Endothelial cell of umbilical vein (primary cell): ENCODE measurements around the gene DGKI. TPM values are rescaled to one million over a fixed set of nuclear protein-coding genes. Genes with fewer than 3 reads are reported as not detected.

Experiments
- BruUV-seq: library from RNA; stranded (reverse); fragments of 400-500 nt; replicated peaks from 2 replicates; lab custom pipeline; 2021; lab: Mats Ljungman, UMichigan
- CTCF ChIA-PET: fragments of 300-600, 350-600 bp; sonication (Branson Sonifier 250); formaldehyde crosslinking; loops from one replicate; lab custom pipeline; 2021; ENCODE audit warnings: antibody characterized with exemption, inconsistent platforms; lab: Charles Lee
- POLR2A ChIA-PET: fragments of 300-600, 350-600 bp; sonication (Branson Sonifier 250); formaldehyde crosslinking; loops from one replicate; lab custom pipeline; 2021; ENCODE audit warnings: antibody characterized with exemption, inconsistent platforms; lab: Charles Lee
- DNase-seq: peaks from one replicate; pipeline ENCODE4 v3.0.0-alpha.2; 2011; ENCODE audit warnings: low read depth, low spot score
- FAIRE-seq: peaks from 2 replicates; lab custom pipeline; 2011; peaks lifted over from hg19 to GRCh38; lab: Jason Lieb, UNC
- H2AFZ ChIP-seq: 2 replicates; pipeline ENCODE4 v1.6.0; 2012; ENCODE audit warnings: low read depth, low read length, control low read depth, inconsistent platforms
- H3K27ac ChIP-seq: 2 replicates; pipeline ENCODE4 v1.5.1; 2011; ENCODE audit warnings: low read depth, mild to moderate bottlenecking, control low read depth, low read length, moderate library complexity; ENCODE audit not compliant: insufficient read depth
- H3K27me3 ChIP-seq, 2 experiments: 2 replicates each; pipeline versions ENCODE4 v1.6.0 to v1.6.1; 2011; ENCODE audit warnings: low read length in 2 of 2, mixed read lengths in 1 of 2; ENCODE audit not compliant: control insufficient read depth in 2 of 2, insufficient read depth in 2 of 2
- H3K36me3 ChIP-seq, 2 experiments: 2 replicates in 1 of 2; 3 replicates in 1 of 2; pipeline ENCODE4 v1.5.1; 2011; ENCODE audit warnings: low read length in 2 of 2, mild to moderate bottlenecking in 1 of 2, moderate library complexity in 1 of 2; ENCODE audit not compliant: control insufficient read depth in 2 of 2, insufficient read depth in 2 of 2; ENCODE audit errors: extremely low read depth in 1 of 2
- H3K4me1 ChIP-seq: 3 replicates; pipeline ENCODE4 v1.5.1; 2011; ENCODE audit warnings: mild to moderate bottlenecking, low read length; ENCODE audit not compliant: control insufficient read depth, insufficient read depth; ENCODE audit errors: extremely low read depth
- H3K4me2 ChIP-seq: 2 replicates; pipeline ENCODE4 v1.6.1; 2011; ENCODE audit warnings: low read length, control low read depth, mixed read lengths; ENCODE audit not compliant: insufficient read depth
- H3K4me3 ChIP-seq, 3 experiments: fragments of 200-600 bp in 1 of 3; sonication (generic), shearing (Covaris generic) in 1 of 3; replicated peaks in 1 of 3; 2 replicates each; pipeline ENCODE4 v1.5.1; 2011 to 2016; ENCODE audit warnings: control low read depth in 3 of 3, low read length in 3 of 3, mild to moderate bottlenecking in 2 of 3, inconsistent platforms in 1 of 3, low read depth in 1 of 3, moderate library complexity in 1 of 3; ENCODE audit not compliant: insufficient read depth in 1 of 3
- H3K79me2 ChIP-seq: 2 replicates; pipeline ENCODE4 v1.6.0; 2012; ENCODE audit warnings: low read length, inconsistent platforms; ENCODE audit not compliant: control insufficient read depth, insufficient read depth
- H3K9ac ChIP-seq: replicated peaks from 2 replicates; pipeline ENCODE3; 2011; ENCODE audit warnings: low read length, control low read depth; ENCODE audit not compliant: insufficient read depth; ENCODE audit errors: extremely low read depth
- H3K9me1 ChIP-seq: replicated peaks from 3 replicates; pipeline ENCODE4 v1.6.0; 2011; ENCODE audit warnings: mild to moderate bottlenecking, low read length; ENCODE audit not compliant: control insufficient read depth, insufficient read depth; ENCODE audit errors: extremely low read depth
- H3K9me3 ChIP-seq: replicated peaks from 2 replicates; pipeline ENCODE4 v1.5.1; 2012; ENCODE audit warnings: low read length, inconsistent platforms; ENCODE audit not compliant: control insufficient read depth, insufficient read depth
- H4K20me1 ChIP-seq: replicated peaks from 2 replicates; pipeline ENCODE3; 2011; ENCODE audit warnings: mild to moderate bottlenecking, low read length; ENCODE audit not compliant: control insufficient read depth, insufficient read depth; ENCODE audit errors: extremely low read depth
- EZH2 ChIP-seq: IDR thresholded peaks from 2 replicates; pipeline ENCODE4 v1.6.1; 2012; ENCODE audit warnings: borderline replicate concordance, low read depth, mild to moderate bottlenecking, moderate library complexity, low read length, inconsistent platforms; ENCODE audit not compliant: severe bottlenecking
- FOS ChIP-seq: IDR thresholded peaks from 2 replicates; pipeline ENCODE4 v1.6.1; 2011; ENCODE audit warnings: mild to moderate bottlenecking, low read length, moderate library complexity, borderline replicate concordance; ENCODE audit not compliant: insufficient read depth
- GATA2 ChIP-seq: IDR thresholded peaks from 2 replicates; pipeline ENCODE4 v1.7.0; 2011; ENCODE audit warnings: low read depth, mild to moderate bottlenecking, moderate library complexity, mixed read lengths, low read length; ENCODE audit not compliant: insufficient read length, insufficient read depth
- JUN ChIP-seq: IDR thresholded peaks from 2 replicates; pipeline ENCODE4 v1.6.1; 2011; ENCODE audit warnings: borderline replicate concordance, low read depth; ENCODE audit not compliant: insufficient read length, insufficient read depth
- MYC ChIP-seq: IDR thresholded peaks from one replicate; pipeline ENCODE4 v1.6.1; 2011; ENCODE audit warnings: mild to moderate bottlenecking, low read depth, low read length
- POLR2A ChIP-seq: IDR thresholded peaks from 2 replicates; pipeline ENCODE4 v1.6.1; 2012; ENCODE audit warnings: low read depth, mild to moderate bottlenecking, control low read depth, low read length
- POLR2AphosphoS5 ChIP-seq: IDR thresholded peaks from 2 replicates; pipeline ENCODE4 v1.6.1; 2012; ENCODE audit warnings: low read depth, mild to moderate bottlenecking, control low read depth, low read length, moderate library complexity; ENCODE audit not compliant: insufficient read depth
- dilution Hi-C: fragments of 300-500 bp; cut with MboI; formaldehyde crosslinking; loops from one replicate; pipeline ENCODE4 v1.15.0; 2019; ENCODE audit warnings: low sequenced_read_pairs; ENCODE audit not compliant: extremely low pct_ligation_motif_present
- intact Hi-C: fragments of 100-400 bp; cut with micrococcal nuclease; formaldehyde crosslinking; loops from one replicate; pipeline ENCODE4 v1.10.0; 2022
- polyA plus RNA-seq, 4 experiments: library from polyadenylated mRNA; depleted of rRNA in 3 of 4; stranded (reverse) in 3 of 4; unstranded in 1 of 4; fragments of >200 nt; gene quantifications; 2 replicates each; pipeline versions ENCODE4 v1.2.1 to v1.2.3, GENCODE V29; 2011 to 2012; ENCODE audit warnings: missing spikeins in 1 of 4
- total RNA-seq: library from RNA; stranded (reverse); gene quantifications from 2 replicates; pipeline ENCODE4 v1.2.3, GENCODE V29; 2021
- TF ChIP-seq, protein P1 (sequence below), 2 donors: IDR thresholded peaks; 1 replicate in 1 of 2; 2 replicates in 1 of 2; pipeline ENCODE4 v1.5.1; 2011; ENCODE audit warnings: low read length in 2 of 2, mild to moderate bottlenecking in 2 of 2, moderate library complexity in 2 of 2, control low read depth in 1 of 2, inconsistent platforms in 1 of 2, low read depth in 1 of 2; ENCODE audit not compliant: insufficient read depth in 1 of 2; ENCODE audit errors: extremely low read depth in 1 of 2
- TF ChIP-seq, protein P2 (sequence below): IDR thresholded peaks from 2 replicates; pipeline ENCODE4 v1.6.1; 2011; ENCODE audit not compliant: insufficient read depth, insufficient read length

DGKI gene
- total and polyA plus RNA-seq, 2 donors (not counting 3 experiments of a cell fraction or from before 2014, with no cell fraction given) = 0.11 to 0.51 TPM

DNA sequence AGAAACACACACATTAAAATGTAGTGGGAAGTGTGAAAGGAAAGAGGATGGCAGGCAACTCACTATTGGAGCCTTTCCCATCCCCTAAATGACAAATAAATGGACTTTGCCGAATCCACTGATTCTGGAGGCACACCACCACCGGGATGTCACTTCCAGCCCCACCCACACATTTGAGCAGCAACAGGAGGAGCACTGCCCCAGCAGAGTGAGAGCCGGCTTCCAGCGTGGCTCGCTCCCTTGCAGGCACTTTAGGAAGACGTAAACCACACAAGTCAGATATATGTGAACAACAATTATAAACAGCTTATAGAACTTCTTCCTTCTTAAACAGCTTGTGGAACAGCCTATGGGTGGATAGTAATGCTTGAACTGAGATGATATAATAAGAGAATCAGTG is 191.0 kb downstream of the DGKI start:
- Histone ChIP-seq H3K9me1 (no peaks in the 10 kb centered on the region), H3K9me3 (no peaks in the 10 kb centered on the region), H3K4me3 (no peak overlapping the region), H3K4me2 (no peak overlapping the region), H3K4me1 (peaks cover 9% of the 10 kb centered on the region), H3K27me3 (no peaks in the 10 kb centered on the region), H3K79me2 (no peaks in the 10 kb centered on the region), H2AFZ (no peak overlapping the region), H3K36me3 (no peaks in the 10 kb centered on the region), H3K9ac (no peak overlapping the region), H4K20me1 (no peaks in the 10 kb centered on the region), H3K27ac (no peak overlapping the region)
- BruUV-seq = no TSS peak
- dilution Hi-C loops (no loop called here), intact Hi-C loops (loop anchor here (1.0 to 5.0 kb wide), 5 partner anchors 49 to 352 kb away; no protein-coding TSS in a partner anchor)
- TF ChIP-seq EZH2 = no peak
- TF ChIP-seq FOS = no peak
- TF ChIP-seq, protein P1, sequence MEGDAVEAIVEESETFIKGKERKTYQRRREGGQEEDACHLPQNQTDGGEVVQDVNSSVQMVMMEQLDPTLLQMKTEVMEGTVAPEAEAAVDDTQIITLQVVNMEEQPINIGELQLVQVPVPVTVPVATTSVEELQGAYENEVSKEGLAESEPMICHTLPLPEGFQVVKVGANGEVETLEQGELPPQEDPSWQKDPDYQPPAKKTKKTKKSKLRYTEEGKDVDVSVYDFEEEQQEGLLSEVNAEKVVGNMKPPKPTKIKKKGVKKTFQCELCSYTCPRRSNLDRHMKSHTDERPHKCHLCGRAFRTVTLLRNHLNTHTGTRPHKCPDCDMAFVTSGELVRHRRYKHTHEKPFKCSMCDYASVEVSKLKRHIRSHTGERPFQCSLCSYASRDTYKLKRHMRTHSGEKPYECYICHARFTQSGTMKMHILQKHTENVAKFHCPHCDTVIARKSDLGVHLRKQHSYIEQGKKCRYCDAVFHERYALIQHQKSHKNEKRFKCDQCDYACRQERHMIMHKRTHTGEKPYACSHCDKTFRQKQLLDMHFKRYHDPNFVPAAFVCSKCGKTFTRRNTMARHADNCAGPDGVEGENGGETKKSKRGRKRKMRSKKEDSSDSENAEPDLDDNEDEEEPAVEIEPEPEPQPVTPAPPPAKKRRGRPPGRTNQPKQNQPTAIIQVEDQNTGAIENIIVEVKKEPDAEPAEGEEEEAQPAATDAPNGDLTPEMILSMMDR (IDR thresholded peaks at IDR 0.05; ENCODE audit: extremely low read depth in 1 of 2, insufficient read depth in 1 of 2, low read depth in 1 of 2, low read length in 2 of 2) = no peak
- no peak for TF ChIP-seq POLR2AphosphoS5
- no peak for TF ChIP-seq MYC
- TF ChIP-seq GATA2 = no peak
- TF ChIP-seq, protein P2, sequence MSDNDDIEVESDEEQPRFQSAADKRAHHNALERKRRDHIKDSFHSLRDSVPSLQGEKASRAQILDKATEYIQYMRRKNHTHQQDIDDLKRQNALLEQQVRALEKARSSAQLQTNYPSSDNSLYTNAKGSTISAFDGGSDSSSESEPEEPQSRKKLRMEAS = no peak
- no peak for TF ChIP-seq POLR2A
- TF ChIP-seq JUN = no peak
- ChIA-PET CTCF (interaction anchor here (0.6 to 5.2 kb wide), 52 partner anchors 9 to 1083 kb away, joined by 3 to 56 read pairs (median 4); partner anchors contain the start of genes CREB3L2 and DGKI), POLR2A (no interaction called here)
- DNase-seq (no peak), FAIRE-seq (no peak)
